Activated effector memory CD4-positive, alpha-beta T cell treated with Interleukin-2 at 50 U/mL for 16 hours (primary cell): ENCODE measurements around the gene PDCD7.
"Not testable (repeated sequence)": the region's sequence is repeated elsewhere in the genome, so short reads cannot be mapped to it uniquely, and the experiment has no call there.

Experiments
- DNase-seq: peaks from one replicate; pipeline ENCODE4 v3.0.0-alpha.2; 2020

Gene PDCD7

GRCh38 chr15:65133548-65134200, at the start of gene PDCD7:
Gene PDCD7 (minus strand): TSS chr15:65133808. CDS start chr15:65133781, 27 bp downstream.
- peak; percentile 68 for DNase-seq

GRCh38 chr15:65182538-65182937, 48.9 kb upstream of the PDCD7 start:
- DNase-seq = no peak

GRCh38 chr15:65181582-65182353, 48.2 kb upstream of the PDCD7 start:
- DNase-seq = not testable (repeated sequence)

GRCh38 chr15:65180167-65180566, 46.6 kb upstream of the PDCD7 start:
- no peak for DNase-seq

GRCh38 chr15:65177901-65178300, 44.3 kb upstream of the PDCD7 start:
- no peak for DNase-seq

GRCh38 chr15:65176056-65176455, 42.4 kb upstream of the PDCD7 start:
- no peak for DNase-seq

- DNase-seq = no peak
Observed at GRCh38 chr15:65175511-65175910, 41.9 kb upstream of the PDCD7 start.

GRCh38 chr15:65174509-65174908, 40.9 kb upstream of the PDCD7 start:
- DNase-seq = no peak

GRCh38 chr15:65172531-65172930, 38.9 kb upstream of the PDCD7 start:
- no peak for DNase-seq

GRCh38 chr15:65171428-65171827, 37.8 kb upstream of the PDCD7 start:
- DNase-seq = no peak

- no peak for DNase-seq
Observed at GRCh38 chr15:65165875-65166274, 32.3 kb upstream of the PDCD7 start.

- no peak for DNase-seq
Observed at GRCh38 chr15:65164139-65164538, 30.5 kb upstream of the PDCD7 start.

- DNase-seq = no peak
Observed at GRCh38 chr15:65163041-65163440, 29.4 kb upstream of the PDCD7 start.

GRCh38 chr15:65156692-65157091, 23.1 kb upstream of the PDCD7 start:
- DNase-seq = no peak

GRCh38 chr15:65154720-65155119, 21.1 kb upstream of the PDCD7 start:
- no peak for DNase-seq

GRCh38 chr15:65147902-65148301, 14.3 kb upstream of the PDCD7 start:
- no peak for DNase-seq

GRCh38 chr15:65146438-65146837, 12.8 kb upstream of the PDCD7 start:
- no peak for DNase-seq

- not testable (repeated sequence) for DNase-seq
Observed at GRCh38 chr15:65138631-65139030, 5.0 kb upstream of the PDCD7 start.

- DNase-seq = not testable (repeated sequence)
Observed at GRCh38 chr15:65137893-65138292, 4.3 kb upstream of the PDCD7 start.

- DNase-seq = not testable (repeated sequence)
Observed at GRCh38 chr15:65137089-65137488, 3.5 kb upstream of the PDCD7 start.

GRCh38 chr15:65134538-65134937, 930 bp upstream of the PDCD7 start:
- DNase-seq = no peak

- peak; percentile 3 for DNase-seq
Observed at GRCh38 chr15:65132878-65133547, 595 bp downstream of the PDCD7 start.

- DNase-seq = no peak
Observed at GRCh38 chr15:65130941-65131340, 2.7 kb downstream of the PDCD7 start.

- DNase-seq = no peak
Observed at GRCh38 chr15:65115542-65115941, 18.1 kb downstream of the PDCD7 start.
